ENCODE measurements around the gene ADCY5. TPM values are rescaled to one million over a fixed set of nuclear protein-coding genes. Genes with fewer than 3 reads are reported as not detected.

Gene ADCY5
- total RNA-seq, 1 donor: not detected

- H3K4me3 ChIP-seq (ENCODE audit: low read length): no peak overlapping the region
- H3K4me1 ChIP-seq (ENCODE audit: insufficient read depth, low read length): no peaks in the 10 kb centered on the region
- no peaks in the 10 kb centered on the region for H3K9me3 ChIP-seq (ENCODE audit: low read depth, low read length)
- no peaks in the 10 kb centered on the region for H3K27me3 ChIP-seq (ENCODE audit: insufficient read depth, low read length)
Observed at GRCh38 chr3:123412076-123412475, 36.8 kb downstream of the ADCY5 start.

GRCh38 chr3:123411340-123412040, 37.4 kb downstream of the ADCY5 start:
- Histone ChIP-seq H3K4me1 (ENCODE audit: insufficient read depth, low read length) (no peaks in the 10 kb centered on the region), H3K27me3 (ENCODE audit: insufficient read depth, low read length) (no peaks in the 10 kb centered on the region), H3K4me3 (ENCODE audit: low read length) (no peak overlapping the region)

GRCh38 chr3:123410149-123410515, 38.8 kb downstream of the ADCY5 start:
- Histone ChIP-seq H3K4me3 (ENCODE audit: low read length) (no peak overlapping the region), H3K27me3 (ENCODE audit: insufficient read depth, low read length) (no peaks in the 10 kb centered on the region), H3K4me1 (ENCODE audit: insufficient read depth, low read length) (no peaks in the 10 kb centered on the region), H3K9me3 (ENCODE audit: low read depth, low read length) (no peaks in the 10 kb centered on the region)

More at GRCh38 chr3:123411340-123412040, 37.4 kb downstream of the ADCY5 start:
- no peaks in the 10 kb centered on the region for H3K9me3 ChIP-seq (ENCODE audit: low read depth, low read length)

GRCh38 chr3:123409443-123410148, 39.3 kb downstream of the ADCY5 start:
- H3K27me3 ChIP-seq (ENCODE audit: insufficient read depth, low read length): no peaks in the 10 kb centered on the region
- no peak overlapping the region for H3K4me3 ChIP-seq (ENCODE audit: low read length)
- no peaks in the 10 kb centered on the region for H3K9me3 ChIP-seq (ENCODE audit: low read depth, low read length)
- H3K4me1 ChIP-seq (ENCODE audit: insufficient read depth, low read length): no peaks in the 10 kb centered on the region

GRCh38 chr3:123406598-123406997, 42.3 kb downstream of the ADCY5 start:
- no peaks in the 10 kb centered on the region for H3K9me3 ChIP-seq (ENCODE audit: low read depth, low read length)
- H3K27me3 ChIP-seq (ENCODE audit: insufficient read depth, low read length): no peaks in the 10 kb centered on the region
- H3K4me3 ChIP-seq (ENCODE audit: low read length): no peak overlapping the region
- H3K4me1 ChIP-seq (ENCODE audit: insufficient read depth, low read length): no peaks in the 10 kb centered on the region

GRCh38 chr3:123405936-123406510, 42.9 kb downstream of the ADCY5 start:
- Histone ChIP-seq H3K4me3 (ENCODE audit: low read length) (no peak overlapping the region), H3K4me1 (ENCODE audit: insufficient read depth, low read length) (no peaks in the 10 kb centered on the region), H3K27me3 (ENCODE audit: insufficient read depth, low read length) (no peaks in the 10 kb centered on the region), H3K9me3 (ENCODE audit: low read depth, low read length) (no peaks in the 10 kb centered on the region)

GRCh38 chr3:123405021-123405420, 43.9 kb downstream of the ADCY5 start:
- H3K27me3 ChIP-seq (ENCODE audit: insufficient read depth, low read length): no peaks in the 10 kb centered on the region
- no peaks in the 10 kb centered on the region for H3K4me1 ChIP-seq (ENCODE audit: insufficient read depth, low read length)
- H3K9me3 ChIP-seq (ENCODE audit: low read depth, low read length): no peaks in the 10 kb centered on the region
- no peak overlapping the region for H3K4me3 ChIP-seq (ENCODE audit: low read length)

- H3K4me3 ChIP-seq (ENCODE audit: low read length): no peak overlapping the region
- H3K27me3 ChIP-seq (ENCODE audit: insufficient read depth, low read length): no peaks in the 10 kb centered on the region
- no peaks in the 10 kb centered on the region for H3K9me3 ChIP-seq (ENCODE audit: low read depth, low read length)
- H3K4me1 ChIP-seq (ENCODE audit: insufficient read depth, low read length): no peaks in the 10 kb centered on the region
Observed at GRCh38 chr3:123404391-123404790, 44.5 kb downstream of the ADCY5 start.

- Histone ChIP-seq H3K9me3 (ENCODE audit: low read depth, low read length) (no peaks in the 10 kb centered on the region), H3K4me3 (ENCODE audit: low read length) (no peak overlapping the region), H3K27me3 (ENCODE audit: insufficient read depth, low read length) (no peaks in the 10 kb centered on the region), H3K4me1 (ENCODE audit: insufficient read depth, low read length) (no peaks in the 10 kb centered on the region)
Observed at GRCh38 chr3:123401836-123402530, 46.9 kb downstream of the ADCY5 start.

- no peaks in the 10 kb centered on the region for H3K4me1 ChIP-seq (ENCODE audit: insufficient read depth, low read length)
- no peaks in the 10 kb centered on the region for H3K27me3 ChIP-seq (ENCODE audit: insufficient read depth, low read length)
- H3K9me3 ChIP-seq (ENCODE audit: low read depth, low read length): no peaks in the 10 kb centered on the region
- H3K4me3 ChIP-seq (ENCODE audit: low read length): no peak overlapping the region
Observed at GRCh38 chr3:123400169-123400568, 48.7 kb downstream of the ADCY5 start.

GRCh38 chr3:123399653-123400052, 49.2 kb downstream of the ADCY5 start:
- Histone ChIP-seq H3K27me3 (ENCODE audit: insufficient read depth, low read length) (no peaks in the 10 kb centered on the region), H3K4me3 (ENCODE audit: low read length) (no peak overlapping the region), H3K4me1 (ENCODE audit: insufficient read depth, low read length) (no peaks in the 10 kb centered on the region), H3K9me3 (ENCODE audit: low read depth, low read length) (no peaks in the 10 kb centered on the region)

GRCh38 chr3:123397921-123398785, 50.7 kb downstream of the ADCY5 start:
- no peaks in the 10 kb centered on the region for H3K4me1 ChIP-seq (ENCODE audit: insufficient read depth, low read length)
- H3K9me3 ChIP-seq (ENCODE audit: low read depth, low read length): no peaks in the 10 kb centered on the region
- no peaks in the 10 kb centered on the region for H3K27me3 ChIP-seq (ENCODE audit: insufficient read depth, low read length)
- no peak overlapping the region for H3K4me3 ChIP-seq (ENCODE audit: low read length)

- Histone ChIP-seq H3K4me3 (ENCODE audit: low read length) (no peak overlapping the region), H3K27me3 (ENCODE audit: insufficient read depth, low read length) (no peaks in the 10 kb centered on the region), H3K4me1 (ENCODE audit: insufficient read depth, low read length) (no peaks in the 10 kb centered on the region), H3K9me3 (ENCODE audit: low read depth, low read length) (no peaks in the 10 kb centered on the region)
Observed at GRCh38 chr3:123397050-123397590, 51.8 kb downstream of the ADCY5 start.

Data from mononuclear cell (primary cell).